Spleen (tissue), 13 donors: ENCODE data around the gene SIRT3. TPM values are rescaled to one million over a fixed set of nuclear protein-coding genes. Genes with fewer than 3 reads are reported as not detected.

Experiments used
- DNase-seq: peaks from one replicate; pipeline ENCODE4 v3.0.0-alpha.2; 2020
- H3K27ac ChIP-seq, 8 donors: fragments of 200-600 bp; sonication (generic) in 7 of 8; 1 replicate in 4 of 8; 2 replicates in 4 of 8; pipeline versions ENCODE4 v1.5.0 to v1.8.0; 2016 to 2021; ENCODE audit warnings: inconsistent platforms in 4 of 8, mild to moderate bottlenecking in 4 of 8, moderate library complexity in 1 of 8
- H3K27me3 ChIP-seq, 7 donors: fragments of 200-600 bp; sonication (generic) in 6 of 7; replicated peaks in 1 of 7; 1 replicate in 4 of 7; 2 replicates in 3 of 7; pipeline versions ENCODE4 v1.5.0 to v1.8.0; 2016 to 2021; ENCODE audit warnings: inconsistent platforms in 3 of 7, mild to moderate bottlenecking in 1 of 7
- H3K36me3 ChIP-seq, 6 donors: fragments of 200-600 bp; sonication (generic) in 5 of 6; 1 replicate in 4 of 6; 2 replicates in 2 of 6; pipeline versions ENCODE4 v1.5.0 to v1.8.0; 2016 to 2021; ENCODE audit warnings: inconsistent platforms in 2 of 6
- H3K4me1 ChIP-seq, 6 donors: fragments of 200-600 bp; sonication (generic) in 5 of 6; 1 replicate in 3 of 6; 2 replicates in 3 of 6; pipeline versions ENCODE4 v1.5.0 to v1.8.0; 2016 to 2021; ENCODE audit warnings: inconsistent platforms in 3 of 6
- H3K4me3 ChIP-seq, 8 donors: fragments of 200-600 bp; sonication (generic) in 7 of 8; 1 replicate in 4 of 8; 2 replicates in 4 of 8; pipeline versions ENCODE4 v1.5.0 to v1.8.0; 2016 to 2021; ENCODE audit warnings: inconsistent platforms in 4 of 8, mild to moderate bottlenecking in 4 of 8, moderate library complexity in 2 of 8
- H3K9me3 ChIP-seq, 8 donors: fragments of 200-600 bp; sonication (generic) in 7 of 8; 1 replicate in 4 of 8; 2 replicates in 4 of 8; pipeline versions ENCODE4 v1.5.0 to v1.8.0; 2016 to 2021; ENCODE audit warnings: inconsistent platforms in 4 of 8
- POLR2A ChIP-seq, 3 donors: fragments of 450-650 bp; IDR thresholded peaks; one replicate each; pipeline ENCODE4 v1.5.1; 2017; ENCODE audit warnings: antibody characterized with exemption in 3 of 3, mild to moderate bottlenecking in 1 of 3
- POLR2AphosphoS5 ChIP-seq, 3 donors: sonication (generic); formaldehyde crosslinking; IDR thresholded peaks; one replicate each; pipeline ENCODE4 v1.5.1; 2017; ENCODE audit warnings: antibody characterized with exemption in 3 of 3
- WGBS, 5 donors: extraction: QIAGEN DNeasy Blood & Tissue Kit in 3 of 5; methylation state at CpG; one replicate each; pipeline versions ENCODE4 v1.1.5 to v1.1.7; 2013 to 2018; 5-methylcytosine and 5-hydroxymethylcytosine counted together
- intact Hi-C: fragments of 100-400 bp; cut with DNase I; formaldehyde crosslinking; loops from one replicate; pipeline ENCODE4 v1.15.0; 2023; ENCODE audit warnings: low total_unique reads
- long read RNA-seq, 2 donors: transcript quantifications; one replicate each; lab custom pipeline, GENCODE V29; 2026
- polyA plus RNA-seq, 3 donors: library from polyadenylated mRNA; stranded (reverse); fragments of 200-250 nt; gene quantifications; one replicate each; pipeline ENCODE4 v1.2.1, GENCODE V29; 2013
- total RNA-seq, 7 donors: library from RNA; depleted of rRNA in 3 of 7; stranded (reverse); fragments of >200 nt in 3 of 7; fragmentation: NEBNext Ultra II Directional in 4 of 7; extraction: Animal tissue kit (Norgen Biotek cat#: 25700) in 4 of 7; gene quantifications; one replicate each; pipeline versions ENCODE4 v1.1.0 to v1.2.1, GENCODE V29; 2016 to 2021
- TF ChIP-seq, protein P1 (sequence below), 11 experiments: fragments of 200-600 bp in 7 of 11; fragments of 450-650 bp in 4 of 11; sonication (generic) in 4 of 11; IDR thresholded peaks in 8 of 11; conservative IDR thresholded peaks in 3 of 11; 1 replicate in 7 of 11; 2 replicates in 4 of 11; pipeline versions ENCODE4 v1.4.0 to v1.8.0; 2016 to 2021; ENCODE audit warnings: antibody characterized with exemption in 11 of 11, inconsistent platforms in 4 of 11, mild to moderate bottlenecking in 1 of 11
- donor health status: healthy with polysubstance abuse.
- donor health status: DM: no; HTN: no; CAD: no; lungs with moderate emphysema.
- donor health status: DM: no; HTN: no; CAD: no.
- donor health status: Bipolar disorder and iron deficiency.
- donor health status: healthy.
- donor health status: DM: no; HTN: no; CAD: no.
- donor health status: DM: yes; HTN: yes; CAD: no.

Gene SIRT3
- total RNA-seq, result 10 to 100 TPM; 11.9 to 28.8 (median 16.6) TPM
- 10 to 100 TPM; 17.8 to 24.0 (median 22.0) TPM for polyA plus RNA-seq
- long read RNA-seq, donor 1, partial matches to known transcripts, result 0 of 4 reads
- long read RNA-seq, donor 1, other reads (novel, unspliced or antisense), result 0 of 4 reads
- long read RNA-seq, donor 2, partial matches to known transcripts, result 0 of 2 reads
- long read RNA-seq, donor 2, other reads (novel, unspliced or antisense), result 0 of 2 reads

DNA sequence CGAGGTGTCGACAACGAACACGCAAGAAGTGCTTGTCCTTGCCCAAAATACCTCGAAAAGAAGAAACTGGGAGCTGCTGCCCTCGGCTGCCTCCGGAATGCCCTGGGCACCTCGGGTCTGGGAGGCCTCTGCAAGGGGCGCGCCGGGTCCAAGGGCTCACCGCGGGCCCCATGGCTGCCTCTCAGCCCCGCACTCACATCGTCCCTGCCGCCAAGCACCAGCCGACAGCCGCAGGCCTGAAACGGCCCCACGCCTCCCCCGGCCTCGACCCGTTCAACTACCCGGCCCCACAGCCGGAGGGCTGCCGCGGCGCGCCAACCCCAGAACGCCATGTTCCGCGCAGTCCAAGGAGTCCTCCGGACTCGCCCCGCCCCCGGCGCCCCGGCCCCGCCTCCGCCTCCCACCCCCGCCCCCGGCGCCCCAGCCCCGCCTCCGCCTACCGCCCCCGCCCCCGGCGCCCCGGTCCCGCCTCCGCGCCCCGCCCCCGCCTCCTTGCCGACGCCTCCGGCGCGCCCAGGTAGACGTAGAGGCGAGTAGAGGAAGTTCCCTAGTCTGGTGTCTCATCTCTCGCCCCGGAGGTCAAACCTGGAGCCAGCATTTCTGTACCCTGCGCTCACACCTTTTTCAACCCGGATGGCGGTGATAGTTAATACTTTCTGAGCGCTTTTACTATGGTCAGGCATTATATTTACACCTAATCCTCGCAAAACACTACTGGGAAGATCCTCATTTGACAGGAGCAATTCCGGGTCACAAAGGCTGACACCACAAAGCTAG, at the start of gene SIRT3:
Gene SIRT3 (minus strand): TSS at position 346 of the 777 bp plus-strand sequence. CDS start 14 bp downstream, at position 332.
- Histone ChIP-seq H3K36me3 (peaks cover 0 to 36% (median 18%) of the 10 kb centered on the region in 6 donors), H3K27ac (peak within 1 kb of the TSS; percentile 85 to 99 (median 97)), H3K4me3 (peak within 1 kb of the TSS; percentile 71 to 99 (median 92)), H3K27me3 (no peaks in the 10 kb centered on the region), H3K4me1 (peaks cover 21 to 54% (median 38%) of the 10 kb centered on the region in 6 donors), H3K9me3 (no peaks in the 10 kb centered on the region)
- DNase-seq, result peak; percentile 96
- WGBS, 5 donors, result 0 to 1% (median 1%) methylated on average over 21 to 70 of the region's 70 CpGs
- intact Hi-C loops, result no loop called here
- TF ChIP-seq, protein P1, sequence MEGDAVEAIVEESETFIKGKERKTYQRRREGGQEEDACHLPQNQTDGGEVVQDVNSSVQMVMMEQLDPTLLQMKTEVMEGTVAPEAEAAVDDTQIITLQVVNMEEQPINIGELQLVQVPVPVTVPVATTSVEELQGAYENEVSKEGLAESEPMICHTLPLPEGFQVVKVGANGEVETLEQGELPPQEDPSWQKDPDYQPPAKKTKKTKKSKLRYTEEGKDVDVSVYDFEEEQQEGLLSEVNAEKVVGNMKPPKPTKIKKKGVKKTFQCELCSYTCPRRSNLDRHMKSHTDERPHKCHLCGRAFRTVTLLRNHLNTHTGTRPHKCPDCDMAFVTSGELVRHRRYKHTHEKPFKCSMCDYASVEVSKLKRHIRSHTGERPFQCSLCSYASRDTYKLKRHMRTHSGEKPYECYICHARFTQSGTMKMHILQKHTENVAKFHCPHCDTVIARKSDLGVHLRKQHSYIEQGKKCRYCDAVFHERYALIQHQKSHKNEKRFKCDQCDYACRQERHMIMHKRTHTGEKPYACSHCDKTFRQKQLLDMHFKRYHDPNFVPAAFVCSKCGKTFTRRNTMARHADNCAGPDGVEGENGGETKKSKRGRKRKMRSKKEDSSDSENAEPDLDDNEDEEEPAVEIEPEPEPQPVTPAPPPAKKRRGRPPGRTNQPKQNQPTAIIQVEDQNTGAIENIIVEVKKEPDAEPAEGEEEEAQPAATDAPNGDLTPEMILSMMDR (IDR thresholded peaks at IDR 0.05 in 8 of 11, conservative IDR thresholded peaks at IDR 0.05 in 3 of 11), result peak in 9 of 11 experiments; percentile 24 to 67 (median 46)
- TF ChIP-seq POLR2AphosphoS5 (IDR thresholded peaks at IDR 0.05) (peak; percentile 74 to 82 (median 81)), POLR2A (IDR thresholded peaks at IDR 0.05) (peak in 1 of 3 donors; percentile 70)

DNA sequence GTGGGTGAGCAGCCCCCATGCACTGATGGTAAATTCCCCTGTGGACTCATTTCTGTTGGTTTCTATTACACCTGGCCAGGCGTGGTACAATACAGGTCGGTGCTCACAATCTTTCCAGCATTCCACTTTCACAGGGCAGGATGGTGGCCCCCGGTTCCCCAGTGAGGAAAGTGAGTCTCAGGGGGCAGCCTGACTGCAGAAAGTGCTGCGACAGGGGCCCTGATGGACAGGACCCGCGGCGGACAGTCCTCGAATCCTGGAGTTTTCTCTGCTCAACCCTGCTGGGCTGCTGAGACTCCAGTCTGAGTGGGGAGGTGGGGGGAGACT, 49.7 kb upstream of the SIRT3 start:
- TF ChIP-seq POLR2AphosphoS5 (IDR thresholded peaks at IDR 0.05), result no peak
- no peak for TF ChIP-seq POLR2A (IDR thresholded peaks at IDR 0.05)
- TF ChIP-seq, protein P1 (IDR thresholded peaks at IDR 0.05 in 8 of 11, conservative IDR thresholded peaks at IDR 0.05 in 3 of 11), result no peak
- peaks cover 0 to 72% (median 21%) of the 10 kb centered on the region in 7 donors for H3K27me3 ChIP-seq
- no peak overlapping the region for H3K4me3 ChIP-seq
- H3K4me1 ChIP-seq, result peaks cover 15 to 91% (median 44%) of the 10 kb centered on the region in 6 donors
- DNase-seq, result peak; percentile 68
- 78 to 89% (median 82%) methylated on average over 3 to 8 of the region's 8 CpGs for WGBS, 5 donors
- intact Hi-C loops, result no loop called here
- H3K27ac ChIP-seq, result no peak overlapping the region
- H3K36me3 ChIP-seq, result peaks cover 0 to 47% (median 0%) of the 10 kb centered on the region in 6 donors
- H3K9me3 ChIP-seq, result no peaks in the 10 kb centered on the region

DNA sequence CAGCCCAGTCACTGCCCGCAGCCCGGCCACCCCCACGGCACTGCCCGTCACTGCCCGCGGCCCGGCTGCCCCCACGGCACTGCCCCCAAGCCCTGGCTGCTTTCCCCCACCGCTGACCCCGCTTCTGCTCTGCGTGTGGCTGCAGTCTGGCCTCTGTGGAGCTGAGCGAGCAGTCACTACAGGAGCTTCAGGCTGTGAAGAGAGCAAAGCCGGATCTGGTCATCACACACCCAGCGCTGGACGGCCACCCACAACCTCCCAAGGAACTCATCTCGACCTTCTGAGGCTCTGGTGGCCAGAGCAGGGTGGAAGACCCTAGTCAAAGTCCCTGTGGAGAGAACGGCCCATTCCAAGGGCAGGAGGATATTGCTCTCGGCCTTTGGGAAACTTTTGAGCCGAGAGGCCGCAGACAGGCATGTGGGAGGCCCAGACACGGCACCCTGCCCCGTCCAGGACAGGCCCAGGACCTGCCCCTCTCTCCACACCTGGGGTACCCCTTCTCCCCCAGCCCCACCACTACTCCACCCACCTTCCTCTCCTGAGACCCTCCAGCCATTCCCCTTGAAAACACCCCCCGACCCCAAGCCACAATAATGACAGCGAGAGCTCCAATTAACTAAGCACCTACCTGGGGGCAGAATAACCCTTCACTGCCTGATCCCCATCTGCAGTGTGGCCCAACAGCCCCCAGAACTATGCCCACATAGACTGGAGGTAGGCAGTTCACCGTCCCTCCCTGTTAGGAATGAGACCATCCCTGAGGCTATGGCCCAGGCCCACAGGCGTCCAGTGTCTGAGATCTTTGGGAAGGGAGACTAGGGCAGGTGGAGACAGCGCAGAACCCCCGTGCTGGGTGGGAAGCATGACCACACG, 49.1 kb upstream of the SIRT3 start:
- Histone ChIP-seq H3K4me1 (peaks cover 21 to 91% (median 45%) of the 10 kb centered on the region in 6 donors), H3K4me3 (no peak overlapping the region), H3K27me3 (peaks cover 0 to 78% (median 27%) of the 10 kb centered on the region in 7 donors), H3K36me3 (peaks cover 0 to 41% (median 0%) of the 10 kb centered on the region in 6 donors), H3K9me3 (no peaks in the 10 kb centered on the region), H3K27ac (no peak overlapping the region)
- TF ChIP-seq, protein P1 (IDR thresholded peaks at IDR 0.05 in 8 of 11, conservative IDR thresholded peaks at IDR 0.05 in 3 of 11), result no peak
- TF ChIP-seq POLR2AphosphoS5 (IDR thresholded peaks at IDR 0.05) (peak in 1 of 3 donors; percentile 27), POLR2A (IDR thresholded peaks at IDR 0.05) (no peak)
- WGBS, 5 donors, result 83 to 89% (median 89%) methylated on average over 16 to 29 of the region's 29 CpGs
- DNase-seq, result peak; percentile 64
- intact Hi-C loops, result no loop called here
